ENCODE results near the gene TMEM247.

GRCh38 chr2:46488389-46488788, 9.0 kb downstream of the TMEM247 start:
- TF ChIP-seq, protein P1, sequence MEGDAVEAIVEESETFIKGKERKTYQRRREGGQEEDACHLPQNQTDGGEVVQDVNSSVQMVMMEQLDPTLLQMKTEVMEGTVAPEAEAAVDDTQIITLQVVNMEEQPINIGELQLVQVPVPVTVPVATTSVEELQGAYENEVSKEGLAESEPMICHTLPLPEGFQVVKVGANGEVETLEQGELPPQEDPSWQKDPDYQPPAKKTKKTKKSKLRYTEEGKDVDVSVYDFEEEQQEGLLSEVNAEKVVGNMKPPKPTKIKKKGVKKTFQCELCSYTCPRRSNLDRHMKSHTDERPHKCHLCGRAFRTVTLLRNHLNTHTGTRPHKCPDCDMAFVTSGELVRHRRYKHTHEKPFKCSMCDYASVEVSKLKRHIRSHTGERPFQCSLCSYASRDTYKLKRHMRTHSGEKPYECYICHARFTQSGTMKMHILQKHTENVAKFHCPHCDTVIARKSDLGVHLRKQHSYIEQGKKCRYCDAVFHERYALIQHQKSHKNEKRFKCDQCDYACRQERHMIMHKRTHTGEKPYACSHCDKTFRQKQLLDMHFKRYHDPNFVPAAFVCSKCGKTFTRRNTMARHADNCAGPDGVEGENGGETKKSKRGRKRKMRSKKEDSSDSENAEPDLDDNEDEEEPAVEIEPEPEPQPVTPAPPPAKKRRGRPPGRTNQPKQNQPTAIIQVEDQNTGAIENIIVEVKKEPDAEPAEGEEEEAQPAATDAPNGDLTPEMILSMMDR (IDR thresholded peaks at IDR 0.05; ENCODE audit: low read depth, low read length, poor library complexity, severe bottlenecking): no peak
- no peak for TF ChIP-seq EZH2phosphoT487 (IDR thresholded peaks at IDR 0.05; ENCODE audit: borderline replicate concordance, low read length)

All from DOHH2 (cell line).